ENCODE data around the gene SFT2D1.

SFT2D1 gene

DNA sequence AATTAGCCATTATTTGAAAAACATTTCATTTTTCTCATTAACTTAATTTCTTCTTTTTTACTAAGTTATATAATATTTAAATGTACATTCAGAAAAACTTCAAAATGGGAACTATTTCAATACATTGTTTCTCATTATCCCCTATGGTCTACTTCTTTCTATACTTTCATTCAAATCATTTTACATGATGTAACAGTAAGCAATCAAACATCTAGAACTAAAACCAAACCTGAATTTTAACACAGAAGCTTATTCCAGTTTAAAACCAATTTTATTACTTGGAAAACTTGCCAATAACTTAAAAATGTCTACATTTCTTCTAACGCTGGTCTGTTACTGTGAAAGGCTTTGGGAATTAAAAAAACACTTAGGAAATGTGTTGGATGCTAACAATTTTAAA lies 29.5 kb downstream of the SFT2D1 start:
- no peak overlapping the region for H3K4me3 ChIP-seq (ENCODE audit: low read length)
- TF ChIP-seq, protein P1, sequence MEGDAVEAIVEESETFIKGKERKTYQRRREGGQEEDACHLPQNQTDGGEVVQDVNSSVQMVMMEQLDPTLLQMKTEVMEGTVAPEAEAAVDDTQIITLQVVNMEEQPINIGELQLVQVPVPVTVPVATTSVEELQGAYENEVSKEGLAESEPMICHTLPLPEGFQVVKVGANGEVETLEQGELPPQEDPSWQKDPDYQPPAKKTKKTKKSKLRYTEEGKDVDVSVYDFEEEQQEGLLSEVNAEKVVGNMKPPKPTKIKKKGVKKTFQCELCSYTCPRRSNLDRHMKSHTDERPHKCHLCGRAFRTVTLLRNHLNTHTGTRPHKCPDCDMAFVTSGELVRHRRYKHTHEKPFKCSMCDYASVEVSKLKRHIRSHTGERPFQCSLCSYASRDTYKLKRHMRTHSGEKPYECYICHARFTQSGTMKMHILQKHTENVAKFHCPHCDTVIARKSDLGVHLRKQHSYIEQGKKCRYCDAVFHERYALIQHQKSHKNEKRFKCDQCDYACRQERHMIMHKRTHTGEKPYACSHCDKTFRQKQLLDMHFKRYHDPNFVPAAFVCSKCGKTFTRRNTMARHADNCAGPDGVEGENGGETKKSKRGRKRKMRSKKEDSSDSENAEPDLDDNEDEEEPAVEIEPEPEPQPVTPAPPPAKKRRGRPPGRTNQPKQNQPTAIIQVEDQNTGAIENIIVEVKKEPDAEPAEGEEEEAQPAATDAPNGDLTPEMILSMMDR (conservative IDR thresholded peaks at IDR 0.05; ENCODE audit: low read length), result no peak
- no peak for DNase-seq (ENCODE audit: low read depth)

GRCh38 chr6:166310634-166311033 lies 31.7 kb downstream of the SFT2D1 start:
- H3K4me3 ChIP-seq (ENCODE audit: low read length), result no peak overlapping the region
- TF ChIP-seq, protein P1 (conservative IDR thresholded peaks at IDR 0.05; ENCODE audit: low read length), result no peak

DNA sequence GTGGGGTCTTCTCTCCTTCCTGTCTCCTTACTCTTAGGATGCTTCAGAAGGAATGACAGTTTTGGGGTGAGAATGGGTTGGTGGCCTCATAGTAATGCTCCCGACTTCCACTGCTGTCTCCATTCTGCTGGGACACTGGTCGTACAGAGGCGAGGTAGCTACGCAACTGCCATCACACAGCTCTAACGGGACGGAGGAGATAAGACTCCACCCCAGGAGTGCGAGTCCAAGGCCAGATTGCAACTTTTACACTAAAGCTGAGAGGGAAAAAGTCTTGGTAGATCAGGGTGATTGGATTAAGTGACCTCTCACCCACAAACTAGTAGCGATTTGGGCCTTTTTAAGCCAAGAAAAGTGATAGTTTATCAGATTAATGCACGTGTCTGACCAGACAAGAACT lies 32.4 kb downstream of the SFT2D1 start:
- H3K4me3 ChIP-seq (ENCODE audit: low read length), result no peak overlapping the region
- no peak for DNase-seq (ENCODE audit: low read depth)
- TF ChIP-seq, protein P1 (conservative IDR thresholded peaks at IDR 0.05; ENCODE audit: low read length), result no peak

More at GRCh38 chr6:166310634-166311033, 31.7 kb downstream of the SFT2D1 start:
- DNase-seq (ENCODE audit: low read depth), result no peak

DNA sequence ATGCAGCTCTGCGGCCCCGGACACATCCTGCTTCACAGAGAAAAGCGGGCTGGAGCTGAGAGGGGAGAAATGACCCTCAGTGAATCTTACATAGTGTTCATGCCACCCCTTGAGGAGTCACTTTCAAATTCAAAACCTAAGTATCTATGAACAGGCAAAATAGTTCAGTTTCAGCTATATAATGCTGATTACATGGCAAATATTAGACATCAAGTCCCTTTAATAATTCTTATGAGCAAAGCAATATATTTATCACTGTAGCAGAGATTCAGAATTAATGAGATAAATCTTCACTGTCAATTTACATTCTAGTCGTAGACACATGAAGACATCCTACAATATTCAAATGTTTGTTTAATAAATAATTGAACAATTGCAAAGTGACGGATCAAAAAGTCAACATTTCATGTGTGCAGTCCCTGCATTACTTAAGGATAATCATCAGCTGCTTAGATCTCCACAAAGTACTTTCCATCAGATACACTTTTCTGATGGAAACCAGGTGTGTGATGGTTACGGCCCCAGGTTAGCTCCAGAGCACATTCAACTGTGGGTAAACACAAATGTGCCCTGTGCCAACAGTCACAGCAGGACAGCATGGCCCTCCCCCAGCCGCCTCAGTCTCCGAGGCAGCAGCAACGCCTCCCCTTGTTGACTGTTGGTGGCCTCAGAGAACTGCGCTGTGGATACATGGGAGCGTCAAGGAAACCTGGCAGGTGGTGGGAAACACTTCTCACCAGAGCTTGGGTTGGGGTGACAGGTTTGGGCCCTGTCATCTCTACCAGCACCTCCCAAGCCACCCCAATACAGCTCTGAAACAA lies 33.4 kb downstream of the SFT2D1 start:
- no peak for DNase-seq (ENCODE audit: low read depth)
- TF ChIP-seq, protein P1 (conservative IDR thresholded peaks at IDR 0.05; ENCODE audit: low read length), result no peak
- no peak overlapping the region for H3K4me3 ChIP-seq (ENCODE audit: low read length)

- TF ChIP-seq, protein P1 (conservative IDR thresholded peaks at IDR 0.05; ENCODE audit: low read length), result no peak
- H3K4me3 ChIP-seq (ENCODE audit: low read length), result no peak within 1 kb of the TSS
- no peak for DNase-seq (ENCODE audit: low read depth)
These were observed 34.1 kb downstream of the SFT2D1 start, which contains the start of gene PRR18 for GRCh38 chr6:166308033-166308768. Gene PRR18, minus strand, starts transcription at chr6:166308392. Its CDS starts 250 bp downstream, at chr6:166308142.

GRCh38 chr6:166307082-166308032 lies 35.0 kb downstream of the SFT2D1 start:
- DNase-seq (ENCODE audit: low read depth), result no peak
- TF ChIP-seq, protein P1 (conservative IDR thresholded peaks at IDR 0.05; ENCODE audit: low read length), result no peak
- no peak overlapping the region for H3K4me3 ChIP-seq (ENCODE audit: low read length)

Measured in AG10803 (cell line).